ENCODE data around the gene GRID2. TPM values are rescaled to one million over a fixed set of nuclear protein-coding genes. Genes with fewer than 3 reads are reported as not detected.

Gene GRID2
- polyA plus RNA-seq, 1 donor (not counting 4 experiments of a cell fraction or from before 2014, with no cell fraction given): not detected

GRCh38 chr4:92488496-92488895 is 184.7 kb downstream of the GRID2 start:
- dilution Hi-C loops (cut with MboI; ENCODE audit: extremely low pct_ligation_motif_present, low sequenced_read_pairs): no loop called here
- no peaks in the 10 kb centered on the region for H3K9me1 ChIP-seq (ENCODE audit: control insufficient read depth, extremely low read depth, insufficient read depth, low read length)
- TF ChIP-seq EZH2 (IDR thresholded peaks at IDR 0.05; ENCODE audit: low read length): no peak
- no peak for TF ChIP-seq CTCF (optimal IDR thresholded peaks at IDR 0.05 in 1 of 3, IDR thresholded peaks at IDR 0.05 in 1 of 3, conservative IDR thresholded peaks at IDR 0.05 in 1 of 3; ENCODE audit: extremely low read depth in 1 of 3, insufficient read depth in 2 of 3, low read length in 3 of 3)
- no peaks in the 10 kb centered on the region for H4K20me1 ChIP-seq (ENCODE audit: control insufficient read depth, extremely low read depth, insufficient read depth, low read length)
- no peaks in the 10 kb centered on the region for H3K9me3 ChIP-seq (ENCODE audit: control insufficient read depth, low read depth, low read length)
- H3K4me1 ChIP-seq (ENCODE audit: control insufficient read depth, extremely low read depth, insufficient read depth, low read length): no peaks in the 10 kb centered on the region
- DNase-seq (ENCODE audit: low read depth, low spot score): no peak
- no peak for FAIRE-seq
- no peak overlapping the region for H3K4me2 ChIP-seq (ENCODE audit: control insufficient read depth, extremely low read depth, insufficient read depth, low read depth, low read length)
- H3K27ac ChIP-seq (ENCODE audit: control insufficient read depth, insufficient read depth, low read length): no peak overlapping the region
- H3K27me3 ChIP-seq (ENCODE audit: control insufficient read depth, extremely low read depth, insufficient read depth, low read length): no peaks in the 10 kb centered on the region
- H3K79me2 ChIP-seq (ENCODE audit: control insufficient read depth, insufficient read depth, low read length): no peaks in the 10 kb centered on the region
- no peak overlapping the region for H2AFZ ChIP-seq (ENCODE audit: control insufficient read depth, low read length)
- no peaks in the 10 kb centered on the region for H3K36me3 ChIP-seq (ENCODE audit: control insufficient read depth in 2 of 2, extremely low read depth in 1 of 2, insufficient read depth in 2 of 2, low read length in 2 of 2)
- no peak overlapping the region for H3K4me3 ChIP-seq (ENCODE audit: control insufficient read depth in 2 of 3, extremely low read depth in 1 of 3, insufficient read depth in 2 of 3, low read depth in 1 of 3, low read length in 3 of 3)
- H3K9ac ChIP-seq (ENCODE audit: control insufficient read depth, extremely low read depth, insufficient read depth, low read length): no peak overlapping the region

- Histone ChIP-seq H3K9me1 (ENCODE audit: control insufficient read depth, extremely low read depth, insufficient read depth, low read length) (no peaks in the 10 kb centered on the region), H3K9me3 (ENCODE audit: control insufficient read depth, low read depth, low read length) (no peaks in the 10 kb centered on the region), H2AFZ (ENCODE audit: control insufficient read depth, low read length) (no peak overlapping the region), H3K4me3 (ENCODE audit: control insufficient read depth in 2 of 3, extremely low read depth in 1 of 3, insufficient read depth in 2 of 3, low read depth in 1 of 3, low read length in 3 of 3) (no peak overlapping the region), H3K36me3 (ENCODE audit: control insufficient read depth in 2 of 2, extremely low read depth in 1 of 2, insufficient read depth in 2 of 2, low read length in 2 of 2) (no peaks in the 10 kb centered on the region), H4K20me1 (ENCODE audit: control insufficient read depth, extremely low read depth, insufficient read depth, low read length) (no peaks in the 10 kb centered on the region), H3K4me1 (ENCODE audit: control insufficient read depth, extremely low read depth, insufficient read depth, low read length) (no peaks in the 10 kb centered on the region), H3K27ac (ENCODE audit: control insufficient read depth, insufficient read depth, low read length) (no peak overlapping the region), H3K9ac (ENCODE audit: control insufficient read depth, extremely low read depth, insufficient read depth, low read length) (no peak overlapping the region), H3K4me2 (ENCODE audit: control insufficient read depth, extremely low read depth, insufficient read depth, low read depth, low read length) (no peak overlapping the region), H3K79me2 (ENCODE audit: control insufficient read depth, insufficient read depth, low read length) (no peaks in the 10 kb centered on the region), H3K27me3 (ENCODE audit: control insufficient read depth, extremely low read depth, insufficient read depth, low read length) (no peaks in the 10 kb centered on the region)
- FAIRE-seq (no peak), DNase-seq (ENCODE audit: low read depth, low spot score) (no peak)
- TF ChIP-seq EZH2 (IDR thresholded peaks at IDR 0.05; ENCODE audit: low read length) (no peak), CTCF (optimal IDR thresholded peaks at IDR 0.05 in 1 of 3, IDR thresholded peaks at IDR 0.05 in 1 of 3, conservative IDR thresholded peaks at IDR 0.05 in 1 of 3; ENCODE audit: extremely low read depth in 1 of 3, insufficient read depth in 2 of 3, low read length in 3 of 3) (no peak)
- dilution Hi-C loops (cut with MboI; ENCODE audit: extremely low pct_ligation_motif_present, low sequenced_read_pairs): no loop called here
Measured at GRCh38 chr4:92497141-92497540, 193.4 kb downstream of the GRID2 start.
